C4-2B (cell line): ENCODE data around the gene TUBGCP2.

ENCODE experiments used
- ZFX ChIP-seq: fragments of 450-650 bp; IDR thresholded peaks from 2 replicates; pipeline ENCODE4 v1.6.1; 2017
- TF ChIP-seq, protein P1 (sequence below): fragments of 450-650 bp; conservative IDR thresholded peaks from 2 replicates; pipeline ENCODE4 v1.5.1; 2017; ENCODE audit warnings: mild to moderate bottlenecking

DNA sequence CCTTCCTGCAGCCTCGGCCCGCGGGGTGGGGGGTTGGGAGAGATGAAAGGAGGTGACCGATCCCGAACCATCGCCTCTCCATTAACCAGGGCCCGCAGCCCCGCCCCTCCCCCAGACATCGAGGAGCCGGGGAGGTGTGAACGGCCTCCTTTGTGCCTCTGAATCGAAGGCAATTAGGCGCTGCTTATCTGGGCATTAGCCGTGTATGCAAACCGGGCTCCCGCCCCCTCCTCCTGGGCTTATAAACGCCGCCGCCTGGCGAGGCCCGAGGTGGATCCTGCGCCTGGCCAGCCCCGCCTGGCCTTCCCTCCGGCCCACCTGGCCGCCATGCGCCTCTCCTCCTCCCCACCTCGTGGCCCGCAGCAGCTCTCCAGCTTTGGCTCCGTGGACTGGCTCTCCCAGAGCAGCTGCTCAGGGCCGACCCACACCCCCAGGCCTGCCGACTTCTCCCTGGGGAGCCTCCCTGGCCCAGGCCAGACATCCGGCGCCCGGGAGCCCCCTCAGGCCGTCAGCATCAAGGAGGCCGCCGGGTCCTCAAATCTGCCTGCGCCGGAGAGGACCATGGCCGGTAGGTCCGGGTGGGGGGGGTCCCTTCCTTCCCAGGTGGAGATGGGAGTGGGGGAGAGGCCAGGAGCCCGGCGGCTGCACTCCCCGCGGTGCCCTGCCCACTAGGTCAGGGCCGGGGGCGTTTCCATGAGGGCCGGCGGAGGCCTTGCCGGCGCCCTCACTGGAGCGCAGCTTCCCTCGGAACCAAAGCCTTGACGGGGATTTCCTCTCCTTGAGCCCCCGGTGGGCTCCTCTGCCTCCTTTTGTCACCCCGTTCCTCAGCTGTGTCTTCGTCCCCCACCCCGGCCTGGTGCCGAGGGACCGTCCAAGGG lies 70.8 kb downstream of the TUBGCP2 start, which contains the start of gene VENTX:
- TF ChIP-seq, protein P1, sequence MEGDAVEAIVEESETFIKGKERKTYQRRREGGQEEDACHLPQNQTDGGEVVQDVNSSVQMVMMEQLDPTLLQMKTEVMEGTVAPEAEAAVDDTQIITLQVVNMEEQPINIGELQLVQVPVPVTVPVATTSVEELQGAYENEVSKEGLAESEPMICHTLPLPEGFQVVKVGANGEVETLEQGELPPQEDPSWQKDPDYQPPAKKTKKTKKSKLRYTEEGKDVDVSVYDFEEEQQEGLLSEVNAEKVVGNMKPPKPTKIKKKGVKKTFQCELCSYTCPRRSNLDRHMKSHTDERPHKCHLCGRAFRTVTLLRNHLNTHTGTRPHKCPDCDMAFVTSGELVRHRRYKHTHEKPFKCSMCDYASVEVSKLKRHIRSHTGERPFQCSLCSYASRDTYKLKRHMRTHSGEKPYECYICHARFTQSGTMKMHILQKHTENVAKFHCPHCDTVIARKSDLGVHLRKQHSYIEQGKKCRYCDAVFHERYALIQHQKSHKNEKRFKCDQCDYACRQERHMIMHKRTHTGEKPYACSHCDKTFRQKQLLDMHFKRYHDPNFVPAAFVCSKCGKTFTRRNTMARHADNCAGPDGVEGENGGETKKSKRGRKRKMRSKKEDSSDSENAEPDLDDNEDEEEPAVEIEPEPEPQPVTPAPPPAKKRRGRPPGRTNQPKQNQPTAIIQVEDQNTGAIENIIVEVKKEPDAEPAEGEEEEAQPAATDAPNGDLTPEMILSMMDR: no peak
- no peak for TF ChIP-seq ZFX
